OCI-LY1 (cell line): ENCODE measurements around the gene KRTAP25-1.

Experiments used
- EZH2 ChIP-seq: fragments of 200-600 bp; sonication (generic), shearing (Covaris generic); IDR thresholded peaks from 2 replicates; pipeline ENCODE4 v1.8.0; 2017; ENCODE audit warnings: borderline replicate concordance, mixed run types, mild to moderate bottlenecking, antibody characterized with exemption, low read length, moderate library complexity, mixed read lengths
- TF ChIP-seq, protein P1 (sequence below): fragments of 200-600 bp; sonication (generic), shearing (Covaris generic); IDR thresholded peaks from 2 replicates; pipeline ENCODE4 v1.5.1; 2017; ENCODE audit warnings: mild to moderate bottlenecking, antibody characterized with exemption, low read length, moderate library complexity, mixed read lengths

DNA sequence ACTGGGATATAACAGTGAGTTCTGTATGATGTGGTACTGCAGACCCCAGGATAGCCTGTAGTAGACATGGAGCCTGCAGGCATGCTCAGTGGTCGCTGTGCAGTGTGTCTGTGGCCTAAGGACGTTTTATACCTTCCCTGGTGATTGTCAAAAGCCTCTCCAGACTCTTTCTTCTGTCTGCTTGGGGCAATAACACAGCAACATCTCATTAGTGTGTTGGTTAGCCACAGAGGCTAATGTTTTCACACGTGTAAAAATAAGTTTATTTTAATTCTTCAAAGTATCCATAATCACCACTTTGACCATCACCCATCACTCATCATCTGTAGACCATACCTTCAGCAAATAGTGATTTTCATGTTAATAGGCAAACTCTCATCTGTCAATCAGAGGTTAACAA, 6.5 kb downstream of the KRTAP25-1 start, which contains the start of gene KRTAP24-1:
- TF ChIP-seq, protein P1, sequence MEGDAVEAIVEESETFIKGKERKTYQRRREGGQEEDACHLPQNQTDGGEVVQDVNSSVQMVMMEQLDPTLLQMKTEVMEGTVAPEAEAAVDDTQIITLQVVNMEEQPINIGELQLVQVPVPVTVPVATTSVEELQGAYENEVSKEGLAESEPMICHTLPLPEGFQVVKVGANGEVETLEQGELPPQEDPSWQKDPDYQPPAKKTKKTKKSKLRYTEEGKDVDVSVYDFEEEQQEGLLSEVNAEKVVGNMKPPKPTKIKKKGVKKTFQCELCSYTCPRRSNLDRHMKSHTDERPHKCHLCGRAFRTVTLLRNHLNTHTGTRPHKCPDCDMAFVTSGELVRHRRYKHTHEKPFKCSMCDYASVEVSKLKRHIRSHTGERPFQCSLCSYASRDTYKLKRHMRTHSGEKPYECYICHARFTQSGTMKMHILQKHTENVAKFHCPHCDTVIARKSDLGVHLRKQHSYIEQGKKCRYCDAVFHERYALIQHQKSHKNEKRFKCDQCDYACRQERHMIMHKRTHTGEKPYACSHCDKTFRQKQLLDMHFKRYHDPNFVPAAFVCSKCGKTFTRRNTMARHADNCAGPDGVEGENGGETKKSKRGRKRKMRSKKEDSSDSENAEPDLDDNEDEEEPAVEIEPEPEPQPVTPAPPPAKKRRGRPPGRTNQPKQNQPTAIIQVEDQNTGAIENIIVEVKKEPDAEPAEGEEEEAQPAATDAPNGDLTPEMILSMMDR, result no peak
- TF ChIP-seq EZH2, result no peak
